Stimulated activated CD4-positive, alpha-beta T cell treated with anti-CD3 and anti-CD28 coated beads, Interleukin-1b, Interleukin-23, amount 100 ng/mL, for 48 hours (primary cell): ENCODE measurements around the gene PIP5K1C.
A peak's percentile ranks its signal among the peaks of the same experiment; 100 is the strongest.

Source experiments
- DNase-seq: peaks from one replicate; pipeline ENCODE4 v3.0.0-alpha.2; 2020

PIP5K1C gene

GRCh38 chr19:3607303-3608078, 92.8 kb downstream of the PIP5K1C start:
- DNase-seq, result no peak

GRCh38 chr19:3606690-3607289, 93.5 kb downstream of the PIP5K1C start, which contains the start of gene TBXA2R:
Gene TBXA2R (minus strand): TSS chr19:3606875. CDS start chr19:3600634, 6,241 bp downstream.
- peak; percentile 50 for DNase-seq

- no peak for DNase-seq
These were observed 94.0 kb downstream of the PIP5K1C start for GRCh38 chr19:3606174-3606689.

- DNase-seq, result no peak
These were observed 94.5 kb downstream of the PIP5K1C start for GRCh38 chr19:3605770-3606169.

GRCh38 chr19:3605361-3605760, 94.9 kb downstream of the PIP5K1C start:
- no peak for DNase-seq

- DNase-seq, result no peak
These were observed 95.3 kb downstream of the PIP5K1C start for GRCh38 chr19:3604987-3605343.

- DNase-seq, result no peak
These were observed 95.9 kb downstream of the PIP5K1C start for GRCh38 chr19:3604227-3604986.

- DNase-seq, result no peak
These were observed 97.0 kb downstream of the PIP5K1C start for GRCh38 chr19:3603121-3603811.

- no peak for DNase-seq
These were observed 99.2 kb downstream of the PIP5K1C start for GRCh38 chr19:3601021-3601420.

- DNase-seq, result no peak
These were observed 100.5 kb downstream of the PIP5K1C start for GRCh38 chr19:3599776-3600187.

- no peak for DNase-seq
These were observed 104.7 kb downstream of the PIP5K1C start for GRCh38 chr19:3595521-3596061.

GRCh38 chr19:3593156-3593555, 107.1 kb downstream of the PIP5K1C start:
- DNase-seq, result no peak

- no peak for DNase-seq
These were observed 108.2 kb downstream of the PIP5K1C start for GRCh38 chr19:3591876-3592613.

- no peak for DNase-seq
These were observed 109.1 kb downstream of the PIP5K1C start for GRCh38 chr19:3590991-3591659.

GRCh38 chr19:3589949-3590348, 110.3 kb downstream of the PIP5K1C start:
- DNase-seq, result no peak

GRCh38 chr19:3589439-3589838, 110.8 kb downstream of the PIP5K1C start:
- DNase-seq, result no peak

GRCh38 chr19:3586707-3587346, 113.4 kb downstream of the PIP5K1C start:
- no peak for DNase-seq

GRCh38 chr19:3586127-3586626, 114.1 kb downstream of the PIP5K1C start:
- no peak for DNase-seq

- no peak for DNase-seq
These were observed 114.8 kb downstream of the PIP5K1C start, which contains the start of gene GIPC3 for GRCh38 chr19:3585301-3586126. Gene GIPC3 (plus strand): TSS chr19:3585478. CDS start chr19:3585598, 120 bp downstream.
